A673 (cell line): ENCODE data around the gene SH2D2A.

Experiments
- CTCF ChIP-seq: fragments of 300-800, 200-600 bp; sonication (generic); conservative IDR thresholded peaks from 2 replicates; pipeline ENCODE4 v1.5.1; 2017; ENCODE audit warnings: low read depth, mild to moderate bottlenecking, antibody characterized with exemption, low read length, moderate library complexity, mixed read lengths
- EZH2 ChIP-seq: fragments of 200-600 bp; sonication (generic); IDR thresholded peaks from 2 replicates; pipeline ENCODE4 v1.6.1; 2017; ENCODE audit warnings: borderline replicate concordance, low read depth, mild to moderate bottlenecking, mixed read lengths, antibody characterized with exemption, low read length; ENCODE audit not compliant: poor library complexity, severe bottlenecking

- TF ChIP-seq CTCF = no peak
- TF ChIP-seq EZH2 = no peak
These were observed 31.2 kb upstream of the SH2D2A start for GRCh38 chr1:156847591-156848460.
